Measurements from ENCODE around the gene LRP4. TPM values are rescaled to one million over a fixed set of nuclear protein-coding genes. Genes with fewer than 3 reads are reported as not detected.

Gene LRP4
- total RNA-seq, 2 donors from 2014 or later = 9.1 to 10.1 TPM

- intact Hi-C loops (cut with DNase I) = no loop called here
- DNase-seq (ENCODE audit: low spot score) = peak; percentile 75
Measured at GRCh38 chr11:46898396-46899095, 19.8 kb downstream of the LRP4 start.

- intact Hi-C loops (cut with DNase I) = no loop called here
- DNase-seq (ENCODE audit: low spot score) = peak; percentile 61
Measured at GRCh38 chr11:46896719-46897406, 21.5 kb downstream of the LRP4 start.

GRCh38 chr11:46895821-46896220 is 22.5 kb downstream of the LRP4 start:
- peak; percentile 51 for DNase-seq (ENCODE audit: low spot score)
- intact Hi-C loops (cut with DNase I) = no loop called here

GRCh38 chr11:46894961-46895360 is 23.4 kb downstream of the LRP4 start:
- peak; percentile 76 for DNase-seq (ENCODE audit: low spot score)
- intact Hi-C loops (cut with DNase I) = no loop called here

DNA sequence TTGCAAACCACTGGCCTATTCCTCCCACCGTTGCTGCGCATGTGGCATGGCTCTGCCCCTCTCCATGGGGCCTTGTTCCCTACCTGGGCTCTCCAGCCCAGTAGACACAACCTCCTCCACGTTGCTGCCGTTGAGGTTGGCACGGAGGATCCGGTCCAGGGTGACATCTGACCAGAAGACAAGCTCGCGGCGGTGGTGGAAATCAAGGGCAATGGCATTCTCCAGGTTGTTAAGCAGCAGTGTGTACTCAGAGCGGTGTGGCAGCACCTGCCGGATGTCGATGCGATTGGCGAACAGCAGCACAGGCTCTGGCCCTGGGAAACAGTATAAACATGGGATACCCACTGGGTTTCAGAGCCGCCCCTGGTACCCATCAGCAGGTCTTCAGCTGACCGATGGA is 23.8 kb downstream of the LRP4 start:
- intact Hi-C loops (cut with DNase I) = no loop called here
- peak; percentile 58 for DNase-seq (ENCODE audit: low spot score)

DNA sequence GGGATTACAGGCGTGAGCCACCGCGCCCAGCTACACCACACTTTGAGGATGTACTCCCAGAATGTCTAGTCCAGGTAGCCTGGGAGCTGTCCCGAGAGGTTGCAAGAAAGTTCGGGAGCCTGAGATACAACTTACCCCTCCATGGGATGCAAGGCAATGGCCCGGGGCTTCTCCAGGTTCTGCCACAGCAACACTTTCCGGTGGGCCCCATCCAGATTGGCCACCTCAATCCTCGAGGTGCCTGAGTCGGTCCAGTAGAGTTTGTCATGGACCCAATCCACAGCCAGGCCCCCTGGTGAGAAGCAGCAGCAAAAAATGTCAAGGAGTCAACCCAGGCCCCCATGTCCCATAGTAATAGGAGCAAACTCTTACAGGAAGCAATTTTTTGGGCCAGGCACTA is 25.5 kb downstream of the LRP4 start:
- peak; percentile 70 for DNase-seq (ENCODE audit: low spot score)
- intact Hi-C loops (cut with DNase I) = no loop called here

DNA sequence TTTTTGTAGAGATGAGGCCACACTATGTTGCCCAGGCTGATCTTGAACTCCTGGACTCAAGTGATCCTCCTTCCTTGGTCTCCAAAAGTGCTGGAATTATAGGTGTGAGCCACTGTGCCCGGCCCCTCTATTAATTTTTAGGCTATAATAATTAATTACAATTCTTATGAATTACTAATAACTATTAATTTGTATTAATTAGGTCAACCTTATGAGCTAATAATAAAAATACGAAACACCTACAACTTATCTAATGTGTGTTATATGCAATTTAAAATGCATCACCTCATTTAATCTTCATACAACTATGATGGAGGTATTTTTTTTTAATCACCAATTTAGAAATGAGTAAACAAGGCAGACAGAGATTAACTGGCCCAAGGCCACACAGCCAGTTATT is 26.2 kb downstream of the LRP4 start:
- intact Hi-C loops (cut with DNase I) = no loop called here
- DNase-seq (ENCODE audit: low spot score) = no peak

- intact Hi-C loops (cut with DNase I) = no loop called here
- no peak for DNase-seq (ENCODE audit: low spot score)
Measured at GRCh38 chr11:46890665-46891064, 27.7 kb downstream of the LRP4 start.

- intact Hi-C loops (cut with DNase I) = loop anchor here (2.0 kb wide), 2 partner anchors 263 to 265 kb away; no protein-coding TSS in a partner anchor
- peak; percentile 77 for DNase-seq (ENCODE audit: low spot score)
Measured at GRCh38 chr11:46889689-46890475, 28.5 kb downstream of the LRP4 start.

DNA sequence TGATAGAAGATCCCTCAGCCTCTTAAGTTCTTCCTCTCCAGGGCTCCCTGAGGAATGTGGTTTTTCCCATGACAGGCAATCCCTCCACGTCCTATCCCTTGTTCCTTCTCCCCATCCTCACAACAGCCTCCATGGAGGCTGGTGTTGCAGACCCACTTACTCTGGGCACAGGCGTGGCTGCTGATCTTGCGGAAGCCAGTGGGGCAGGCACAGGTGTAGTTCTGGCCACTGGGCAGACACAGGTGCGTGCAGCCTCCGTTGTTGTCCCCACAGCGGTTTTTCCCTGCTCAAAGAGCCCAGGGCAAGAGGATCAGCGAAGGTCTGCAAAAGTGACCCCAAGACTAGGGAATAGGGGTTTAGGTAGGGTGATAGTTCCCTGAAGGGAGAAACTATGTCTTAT is 29.1 kb downstream of the LRP4 start:
- peak; percentile 70 for DNase-seq (ENCODE audit: low spot score)
- intact Hi-C loops (cut with DNase I) = loop anchor here (2.0 kb wide), 2 partner anchors 264 to 266 kb away; no protein-coding TSS in a partner anchor

- intact Hi-C loops (cut with DNase I) = loop anchor here (2.0 kb wide), 2 partner anchors 264 to 266 kb away; no protein-coding TSS in a partner anchor
- peak; percentile 12 for DNase-seq (ENCODE audit: low spot score)
Measured at GRCh38 chr11:46888636-46889035, 29.7 kb downstream of the LRP4 start.

GRCh38 chr11:46886211-46886610 is 32.1 kb downstream of the LRP4 start:
- peak; percentile 50 for DNase-seq (ENCODE audit: low spot score)
- intact Hi-C loops (cut with DNase I) = no loop called here

DNA sequence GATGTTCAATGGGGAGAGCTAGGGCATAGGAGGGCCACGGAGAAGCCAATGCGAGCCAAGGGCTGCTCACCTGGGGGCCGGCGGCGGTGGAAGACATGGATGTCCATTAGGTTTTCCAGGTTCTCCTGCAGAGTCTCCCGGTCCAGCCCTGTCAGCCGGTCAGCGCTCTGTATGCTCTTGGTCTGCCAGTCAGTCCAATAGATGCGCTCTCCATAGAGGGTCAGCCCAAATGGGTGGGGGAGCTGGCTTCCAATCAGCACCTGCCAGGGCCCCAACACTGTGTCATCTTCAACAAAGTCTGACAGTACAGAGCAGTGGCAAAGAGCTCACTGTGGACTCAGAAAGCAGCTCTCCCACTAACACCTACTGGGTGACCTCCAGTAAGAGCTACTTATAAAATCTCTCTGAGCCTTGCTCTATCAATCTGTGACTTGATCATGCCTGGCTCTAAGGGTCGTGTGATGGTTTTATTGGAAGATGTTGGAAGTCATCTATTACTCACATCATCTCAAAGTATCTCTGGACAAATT is 39.2 kb downstream of the LRP4 start:
- DNase-seq (ENCODE audit: low spot score) = peak; percentile 24

GRCh38 chr11:46877580-46877979 is 40.8 kb downstream of the LRP4 start:
- DNase-seq (ENCODE audit: low spot score) = no peak
- intact Hi-C loops (cut with DNase I) = no loop called here

More for the DNA sequence above, 39.2 kb downstream of the LRP4 start:
- intact Hi-C loops (cut with DNase I) = no loop called here

DNA sequence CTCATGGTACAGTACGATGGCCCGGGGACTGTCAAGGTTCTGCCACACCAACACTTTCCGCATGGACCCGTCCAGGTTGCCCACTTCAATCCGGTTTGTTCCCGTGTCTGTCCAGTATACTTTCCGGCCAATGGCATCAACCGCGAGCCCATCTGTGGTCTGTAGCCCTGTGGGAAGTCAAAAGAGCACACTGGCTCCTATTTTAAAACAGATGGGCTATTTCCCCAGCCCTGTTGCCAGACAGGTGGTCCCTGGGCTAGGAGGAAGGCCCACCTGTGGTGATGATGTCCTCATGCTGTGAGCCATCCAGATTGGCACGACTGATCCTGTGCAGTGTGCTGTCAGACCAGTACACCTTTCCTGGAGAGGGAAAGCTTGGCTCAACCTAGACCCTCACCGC is 41.9 kb downstream of the LRP4 start:
- intact Hi-C loops (cut with DNase I) = no loop called here
- DNase-seq (ENCODE audit: low spot score) = peak; percentile 72

- intact Hi-C loops (cut with DNase I) = loop anchor here in 1 of 2 donors (5.0 kb wide), 1 partner anchor 428 kb away; no protein-coding TSS in a partner anchor
- no peak for DNase-seq (ENCODE audit: low spot score)
Measured at GRCh38 chr11:46874586-46874985, 43.8 kb downstream of the LRP4 start.

GRCh38 chr11:46868912-46869311 is 49.4 kb downstream of the LRP4 start:
- intact Hi-C loops (cut with DNase I) = no loop called here
- peak; percentile 23 for DNase-seq (ENCODE audit: low spot score)

DNA sequence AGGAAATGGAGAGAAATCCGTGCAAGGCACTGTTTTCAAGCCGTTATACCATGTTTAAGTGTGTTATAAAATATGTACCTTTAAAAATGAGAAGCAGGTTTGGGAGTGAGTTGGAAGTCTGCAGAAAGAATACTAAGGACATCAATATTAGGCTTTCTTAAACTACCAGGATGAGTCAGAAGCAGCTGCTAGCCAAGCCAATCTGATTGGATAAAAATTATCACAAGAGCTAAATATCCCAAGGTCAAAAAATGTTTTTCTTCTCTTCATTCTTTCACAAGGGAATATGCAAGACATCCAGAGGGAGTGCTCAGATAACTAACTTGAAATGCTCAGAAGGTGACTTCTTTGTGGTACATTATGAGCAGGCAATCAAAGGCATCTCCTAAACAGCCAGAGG is 53.0 kb downstream of the LRP4 start:
- DNase-seq (ENCODE audit: low spot score) = no peak
- intact Hi-C loops (cut with DNase I) = no loop called here

DNA sequence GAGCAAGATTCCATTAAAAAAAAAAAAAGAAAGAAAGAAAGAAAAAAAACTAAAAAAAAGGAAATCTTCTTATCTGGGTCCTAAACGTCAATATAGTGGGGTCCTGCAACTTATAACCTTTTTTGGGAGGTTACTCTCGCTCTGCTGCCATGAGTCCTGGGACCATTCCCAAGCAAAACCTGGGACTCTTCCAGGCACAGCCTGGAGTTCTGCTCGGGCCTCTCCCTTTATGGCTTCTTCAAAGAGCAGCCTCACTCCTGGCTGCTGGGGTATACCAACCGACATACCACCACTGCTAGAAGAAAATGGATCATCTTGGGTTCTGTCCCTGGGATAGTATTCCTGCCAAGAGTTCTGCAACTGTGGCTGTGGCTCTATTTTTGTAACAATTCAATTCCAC is 58.1 kb downstream of the LRP4 start:
- intact Hi-C loops (cut with DNase I) = no loop called here

More for the DNA sequence above, 58.1 kb downstream of the LRP4 start:
- DNase-seq (ENCODE audit: low spot score) = no peak

Data from posterior vena cava (tissue), 2 donors.